Activated CD4-positive, alpha-beta T cell treated with anti-CD3 and anti-CD28 coated beads, Interleukin-2, amount 50 U/mL, for 1 hour (primary cell): Measurements from ENCODE around the gene NCAM2.
"Not testable (repeated sequence)": the region's sequence is repeated elsewhere in the genome, so short reads cannot be mapped to it uniquely, and the experiment has no call there.

Experiments used
- DNase-seq: peaks from one replicate; pipeline ENCODE4 v3.0.0-alpha.2; 2020

Gene NCAM2

GRCh38 chr21:21345872-21346271 lies 347.7 kb downstream of the NCAM2 start:
- no peak for DNase-seq

- no peak for DNase-seq
These were observed 368.1 kb downstream of the NCAM2 start for GRCh38 chr21:21366277-21366676.

GRCh38 chr21:21367583-21367982 lies 369.4 kb downstream of the NCAM2 start:
- no peak for DNase-seq

- no peak for DNase-seq
These were observed 375.8 kb downstream of the NCAM2 start for GRCh38 chr21:21373969-21374368.

GRCh38 chr21:21383126-21383525 lies 384.9 kb downstream of the NCAM2 start:
- no peak for DNase-seq

GRCh38 chr21:21384977-21385376 lies 386.8 kb downstream of the NCAM2 start:
- DNase-seq: no peak

- no peak for DNase-seq
These were observed 387.2 kb downstream of the NCAM2 start for GRCh38 chr21:21385404-21385803.

- DNase-seq: no peak
These were observed 389.7 kb downstream of the NCAM2 start for GRCh38 chr21:21387916-21388315.

- no peak for DNase-seq
These were observed 395.9 kb downstream of the NCAM2 start for GRCh38 chr21:21394064-21394463.

GRCh38 chr21:21396424-21396823 lies 398.2 kb downstream of the NCAM2 start:
- no peak for DNase-seq

- no peak for DNase-seq
These were observed 399.3 kb downstream of the NCAM2 start for GRCh38 chr21:21397464-21397863.

GRCh38 chr21:21401444-21401843 lies 403.2 kb downstream of the NCAM2 start:
- no peak for DNase-seq

GRCh38 chr21:21402187-21402586 lies 404.0 kb downstream of the NCAM2 start:
- not testable (repeated sequence) for DNase-seq

GRCh38 chr21:21404261-21404660 lies 406.1 kb downstream of the NCAM2 start:
- not testable (repeated sequence) for DNase-seq

GRCh38 chr21:21406921-21407320 lies 408.7 kb downstream of the NCAM2 start:
- DNase-seq: no peak

- no peak for DNase-seq
These were observed 413.9 kb downstream of the NCAM2 start for GRCh38 chr21:21412096-21412495.

- DNase-seq: no peak
These were observed 417.5 kb downstream of the NCAM2 start for GRCh38 chr21:21415741-21416140.

GRCh38 chr21:21434944-21435343 lies 436.7 kb downstream of the NCAM2 start:
- DNase-seq: no peak

- DNase-seq: no peak
These were observed 437.9 kb downstream of the NCAM2 start for GRCh38 chr21:21436012-21436534.

GRCh38 chr21:21439761-21440160 lies 441.6 kb downstream of the NCAM2 start:
- DNase-seq: no peak

GRCh38 chr21:21457077-21457476 lies 458.9 kb downstream of the NCAM2 start:
- no peak for DNase-seq

- DNase-seq: no peak
These were observed 460.0 kb downstream of the NCAM2 start for GRCh38 chr21:21458124-21458631.

GRCh38 chr21:21460979-21461378 lies 462.8 kb downstream of the NCAM2 start:
- no peak for DNase-seq

- DNase-seq: no peak
These were observed 465.2 kb downstream of the NCAM2 start for GRCh38 chr21:21463456-21463855.

GRCh38 chr21:21464684-21465083 lies 466.5 kb downstream of the NCAM2 start:
- DNase-seq: no peak
